Gastrocnemius medialis (tissue), 4 donors: ENCODE data around the gene PRIMPOL. TPM values are rescaled to one million over a fixed set of nuclear protein-coding genes. Genes with fewer than 3 reads are reported as not detected.

ENCODE experiments used
- ATAC-seq, 2 donors: fragments of 150-250 bp; one replicate each; pipeline ENCODE4 v1.9.1; 2016
- DNase-seq, 2 donors: peaks; one replicate each; pipeline ENCODE4 v3.0.0-alpha.2; 2019
- H3K27ac ChIP-seq, 4 donors: fragments of 200-600 bp; sonication (generic); 1 replicate in 1 of 4; 2 replicates in 3 of 4; pipeline ENCODE4 v1.5.1; 2016 to 2018; ENCODE audit warnings: mild to moderate bottlenecking in 2 of 4, moderate library complexity in 1 of 4
- H3K27me3 ChIP-seq, 3 donors: fragments of 200-600 bp; sonication (generic) in 2 of 3; 1 replicate in 1 of 3; 2 replicates in 2 of 3; pipeline versions ENCODE4 v1.5.1 to v1.6.0; 2016 to 2019; ENCODE audit warnings: mild to moderate bottlenecking in 1 of 3, moderate library complexity in 1 of 3
- H3K36me3 ChIP-seq, 2 donors: fragments of 200-600 bp; sonication (generic) in 1 of 2; one replicate each; pipeline ENCODE4 v1.5.1; 2017 to 2018
- H3K4me1 ChIP-seq, 2 donors: fragments of 200-600 bp; sonication (generic) in 1 of 2; one replicate each; pipeline ENCODE4 v1.5.1; 2016 to 2017; ENCODE audit warnings: mild to moderate bottlenecking in 2 of 2
- H3K4me3 ChIP-seq, 4 donors: fragments of 200-600 bp; sonication (generic) in 3 of 4; 1 replicate in 1 of 4; 2 replicates in 3 of 4; pipeline ENCODE4 v1.5.1; 2016 to 2019; ENCODE audit warnings: mild to moderate bottlenecking in 2 of 4
- H3K9me3 ChIP-seq, 3 donors: fragments of 200-600 bp; sonication (generic) in 2 of 3; 1 replicate in 1 of 3; 2 replicates in 2 of 3; pipeline ENCODE4 v1.5.1; 2016 to 2019
- POLR2A ChIP-seq, 2 donors: fragments of 450-650 bp; IDR thresholded peaks; one replicate each; pipeline ENCODE4 v1.6.1; 2017; ENCODE audit warnings: antibody characterized with exemption in 2 of 2, mild to moderate bottlenecking in 2 of 2, moderate library complexity in 2 of 2
- in situ Hi-C, 4 donors: fragments of 200-750 bp; cut with MboI; loops; one replicate each; pipeline versions ENCODE4 v1.15.0 to v1.8.0; 2017; ENCODE audit warnings: low sequenced_read_pairs in 4 of 4
- intact Hi-C: fragments of 100-400 bp; cut with DNase I; formaldehyde crosslinking; loops from one replicate; pipeline ENCODE4 v1.15.1; 2023; ENCODE audit warnings: low total_unique reads
- total RNA-seq, 4 donors: library from RNA; depleted of rRNA; stranded (reverse); fragments of >200 nt; gene quantifications; one replicate each; pipeline versions ENCODE4 v1.1.0 to v1.2.3, GENCODE V29; 2016
- TF ChIP-seq, protein P1 (sequence below), 5 experiments: fragments of 450-650 bp in 3 of 5; fragments of 200-600 bp in 2 of 5; sonication (generic) in 2 of 5; IDR thresholded peaks in 4 of 5; conservative IDR thresholded peaks in 1 of 5; 1 replicate in 4 of 5; 2 replicates in 1 of 5; pipeline ENCODE4 v1.5.1; 2016 to 2019; ENCODE audit warnings: antibody characterized with exemption in 5 of 5, mild to moderate bottlenecking in 3 of 5, moderate library complexity in 3 of 5

The PRIMPOL gene
- total RNA-seq, 4 donors from 2014 or later: 5.9 to 11.1 (median 10.7) TPM

DNA sequence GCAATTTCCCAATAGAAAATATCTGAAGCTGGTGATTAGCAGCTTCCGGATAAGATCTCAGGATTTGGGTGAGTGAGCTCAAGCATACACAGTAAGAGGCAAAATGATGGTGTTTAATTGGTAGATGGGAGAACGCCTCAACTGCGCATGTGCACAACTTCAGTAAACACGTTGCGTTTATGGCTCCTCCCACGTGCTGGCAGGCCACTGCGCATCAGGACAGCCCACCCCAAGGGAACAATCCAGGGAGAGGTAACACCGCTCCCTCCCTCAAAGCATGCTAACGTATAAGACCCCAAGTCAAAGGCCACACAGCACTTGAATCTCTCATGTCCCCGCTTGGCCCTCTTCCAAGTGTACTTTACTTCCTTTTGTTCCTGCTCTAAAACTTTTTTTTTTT is 94.7 kb downstream of the PRIMPOL start:
- Histone ChIP-seq H3K36me3 (no peaks in the 10 kb centered on the region), H3K27me3 (no peaks in the 10 kb centered on the region), H3K27ac (no peak overlapping the region), H3K9me3 (no peaks in the 10 kb centered on the region), H3K4me1 (peaks cover 29 to 31% of the 10 kb centered on the region in 2 donors), H3K4me3 (no peak overlapping the region)
- DNase-seq: no peak
- in situ Hi-C loops: loop anchor here in 3 of 4 donors (25.0 kb wide), 1 partner anchor 243 kb away; no protein-coding TSS in a partner anchor
- intact Hi-C loops: loop anchor here (10.0 kb wide), 2 partner anchors 461 to 651 kb away; partner anchors contain the start of genes ANKRD37, CFAP97, LRP2BP and SNX25
- ATAC-seq: no peak
- TF ChIP-seq, protein P1, sequence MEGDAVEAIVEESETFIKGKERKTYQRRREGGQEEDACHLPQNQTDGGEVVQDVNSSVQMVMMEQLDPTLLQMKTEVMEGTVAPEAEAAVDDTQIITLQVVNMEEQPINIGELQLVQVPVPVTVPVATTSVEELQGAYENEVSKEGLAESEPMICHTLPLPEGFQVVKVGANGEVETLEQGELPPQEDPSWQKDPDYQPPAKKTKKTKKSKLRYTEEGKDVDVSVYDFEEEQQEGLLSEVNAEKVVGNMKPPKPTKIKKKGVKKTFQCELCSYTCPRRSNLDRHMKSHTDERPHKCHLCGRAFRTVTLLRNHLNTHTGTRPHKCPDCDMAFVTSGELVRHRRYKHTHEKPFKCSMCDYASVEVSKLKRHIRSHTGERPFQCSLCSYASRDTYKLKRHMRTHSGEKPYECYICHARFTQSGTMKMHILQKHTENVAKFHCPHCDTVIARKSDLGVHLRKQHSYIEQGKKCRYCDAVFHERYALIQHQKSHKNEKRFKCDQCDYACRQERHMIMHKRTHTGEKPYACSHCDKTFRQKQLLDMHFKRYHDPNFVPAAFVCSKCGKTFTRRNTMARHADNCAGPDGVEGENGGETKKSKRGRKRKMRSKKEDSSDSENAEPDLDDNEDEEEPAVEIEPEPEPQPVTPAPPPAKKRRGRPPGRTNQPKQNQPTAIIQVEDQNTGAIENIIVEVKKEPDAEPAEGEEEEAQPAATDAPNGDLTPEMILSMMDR (IDR thresholded peaks at IDR 0.05 in 4 of 5, conservative IDR thresholded peaks at IDR 0.05 in 1 of 5): no peak
- no peak for TF ChIP-seq POLR2A (IDR thresholded peaks at IDR 0.05)

Other genes with a start within 250 kb of the PRIMPOL start
- 10 to 100 TPM; 20.9 to 37.1 (median 32.8) TPM for gene IRF2, start 175.2 kb upstream of the PRIMPOL start, total RNA-seq
- gene CASP3, start 291 bp upstream of the PRIMPOL start, total RNA-seq: 10 to 100 TPM; 16.9 to 25.5 (median 20.8) TPM
- gene CENPU, start 84.4 kb downstream of the PRIMPOL start, total RNA-seq: 1 to 10 TPM in 2 of 4 donors, under 1 TPM in 1, not detected in 1; 0.75 to 2.7 (median 2.2) TPM
- gene ACSL1, start 176.2 kb downstream of the PRIMPOL start, total RNA-seq: 1,000 to 10,000 TPM in 3 of 4 donors, 100 to 1,000 TPM in 1; 591 to 2,181 (median 1,316) TPM